GM18951 (cell line): ENCODE data around the gene LRRC7.
"Not testable (repeated sequence)": the region's sequence is repeated elsewhere in the genome, so short reads cannot be mapped to it uniquely, and the experiment has no call there.

ENCODE experiments used
- POLR2A ChIP-seq: IDR thresholded peaks from 4 replicates; pipeline ENCODE4 v1.6.1; 2011; ENCODE audit warnings: mild to moderate bottlenecking; ENCODE audit not compliant: insufficient read length, insufficient read depth; ENCODE audit errors: extremely low read depth
- in situ Hi-C: fragments of 300-500 bp; cut with MboI; formaldehyde crosslinking; loops from one replicate; pipeline ENCODE4 v1.12.0; 2022; ENCODE audit warnings: low sequenced_read_pairs, mixed read lengths, inconsistent platforms; ENCODE audit not compliant: unreplicated experiment

LRRC7 gene

GRCh38 chr1:69919129-69919921 lies 351.6 kb downstream of the LRRC7 start:
- TF ChIP-seq POLR2A: no peak
- in situ Hi-C loops: no loop called here

- TF ChIP-seq POLR2A: no peak
- in situ Hi-C loops: no loop called here
These were observed 352.2 kb downstream of the LRRC7 start for GRCh38 chr1:69919922-69920273.

GRCh38 chr1:69920426-69920825 lies 352.7 kb downstream of the LRRC7 start:
- in situ Hi-C loops: no loop called here
- TF ChIP-seq POLR2A: no peak

- no peak for TF ChIP-seq POLR2A
- in situ Hi-C loops: no loop called here
These were observed 353.8 kb downstream of the LRRC7 start for GRCh38 chr1:69921486-69921885.

GRCh38 chr1:69928234-69928633 lies 360.5 kb downstream of the LRRC7 start:
- in situ Hi-C loops: not testable (repeated sequence)

- in situ Hi-C loops: no loop called here
- TF ChIP-seq POLR2A: no peak
These were observed 361.8 kb downstream of the LRRC7 start for GRCh38 chr1:69929308-69930057.

GRCh38 chr1:69930396-69930795 lies 362.7 kb downstream of the LRRC7 start:
- no peak for TF ChIP-seq POLR2A
- in situ Hi-C loops: no loop called here

- in situ Hi-C loops: no loop called here
- TF ChIP-seq POLR2A: no peak
These were observed 365.0 kb downstream of the LRRC7 start for GRCh38 chr1:69932760-69933159.

- TF ChIP-seq POLR2A: no peak
- in situ Hi-C loops: no loop called here
These were observed 372.5 kb downstream of the LRRC7 start for GRCh38 chr1:69940231-69940630.

GRCh38 chr1:69940816-69941215 lies 373.1 kb downstream of the LRRC7 start:
- in situ Hi-C loops: no loop called here
- no peak for TF ChIP-seq POLR2A

- in situ Hi-C loops: no loop called here
These were observed 375.3 kb downstream of the LRRC7 start for GRCh38 chr1:69943030-69943429.

GRCh38 chr1:69946935-69947334 lies 379.2 kb downstream of the LRRC7 start:
- in situ Hi-C loops: no loop called here
- TF ChIP-seq POLR2A: no peak

More at GRCh38 chr1:69943030-69943429, 375.3 kb downstream of the LRRC7 start:
- TF ChIP-seq POLR2A: no peak

- no peak for TF ChIP-seq POLR2A
- in situ Hi-C loops: no loop called here
These were observed 380.1 kb downstream of the LRRC7 start for GRCh38 chr1:69947837-69948236.

GRCh38 chr1:69952676-69953075 lies 385.0 kb downstream of the LRRC7 start:
- in situ Hi-C loops: no loop called here
- no peak for TF ChIP-seq POLR2A

- in situ Hi-C loops: not testable (repeated sequence)
These were observed 394.7 kb downstream of the LRRC7 start for GRCh38 chr1:69962452-69962851.
